B cell (primary cell): ENCODE measurements around the gene SCARB1. TPM values are rescaled to one million over a fixed set of nuclear protein-coding genes. Genes with fewer than 3 reads are reported as not detected.

Experiments
- ATAC-seq: fragments of 200-7000 bp; cut with Tn5 transposase; one replicate; pipeline ENCODE4 v1.10.0; 2021; ENCODE audit warnings: low read depth, mild to moderate bottlenecking, moderate number of reproducible peaks, moderate library complexity
- CTCF ChIA-PET: fragments of 350-600 bp; sonication (Branson Sonifier 250); formaldehyde crosslinking; loops from one replicate; lab custom pipeline; 2021; ENCODE audit warnings: antibody characterized with exemption, inconsistent platforms; lab: Charles Lee
- POLR2A ChIA-PET: fragments of 350-600 bp; sonication (Branson Sonifier 250); formaldehyde crosslinking; loops from one replicate; lab custom pipeline; 2021; ENCODE audit warnings: antibody characterized with exemption; lab: Charles Lee
- DNase-seq: peaks from one replicate; pipeline ENCODE4 v3.0.0; 2013
- H2AFZ ChIP-seq: 2 replicates; pipeline ENCODE4 v1.6.1; 2012; ENCODE audit warnings: mild to moderate bottlenecking, low read depth, low read length; ENCODE audit not compliant: insufficient read depth, poor library complexity, severe bottlenecking
- H3K27ac ChIP-seq, 2 donors: 1 replicate in 1 of 2; 2 replicates in 1 of 2; pipeline ENCODE4 v1.5.1; 2012 to 2013; ENCODE audit warnings: low read length in 2 of 2, mild to moderate bottlenecking in 2 of 2, moderate library complexity in 1 of 2
- H3K27me3 ChIP-seq, 4 experiments: fragments of 200-600 bp in 1 of 4; sonication (generic) in 1 of 4; replicated peaks in 1 of 4; 1 replicate in 2 of 4; 2 replicates in 2 of 4; pipeline versions ENCODE4 v1.6.1 to v1.7.0; 2013 to 2016; ENCODE audit warnings: low read length in 3 of 4, mild to moderate bottlenecking in 2 of 4, mixed read lengths in 1 of 4, moderate library complexity in 1 of 4; ENCODE audit not compliant: insufficient read depth in 4 of 4, control insufficient read depth in 3 of 4; ENCODE audit errors: control extremely low read depth in 1 of 4
- H3K36me3 ChIP-seq, 2 experiments: replicated peaks in 1 of 2; 1 replicate in 1 of 2; 2 replicates in 1 of 2; pipeline versions ENCODE4 v1.6.1 to v1.7.1; 2013; ENCODE audit warnings: low read length in 1 of 2; ENCODE audit not compliant: insufficient read depth in 2 of 2, control insufficient read depth in 1 of 2; ENCODE audit errors: control extremely low read depth in 1 of 2, extremely low read depth in 1 of 2
- H3K4me1 ChIP-seq, 2 donors: fragments of 200-600 bp in 1 of 2; sonication (generic) in 1 of 2; 1 replicate in 1 of 2; 2 replicates in 1 of 2; pipeline versions ENCODE4 v1.5.1 to v1.6.1; 2013 to 2017; ENCODE audit warnings: low read length in 2 of 2; ENCODE audit not compliant: control insufficient read depth in 2 of 2, insufficient read depth in 2 of 2
- H3K4me2 ChIP-seq: replicated peaks from 2 replicates; pipeline ENCODE3; 2012; ENCODE audit warnings: mild to moderate bottlenecking, low read depth, low read length; ENCODE audit not compliant: poor library complexity, severe bottlenecking
- H3K4me3 ChIP-seq, 5 experiments: fragments of 200-600 bp in 1 of 5; sonication (generic) in 1 of 5; 1 replicate in 3 of 5; 2 replicates in 2 of 5; pipeline versions ENCODE4 v1.5.1 to v1.7.0; 2011 to 2016; ENCODE audit warnings: low read length in 4 of 5, mild to moderate bottlenecking in 4 of 5, low read depth in 2 of 5, control low read depth in 1 of 5, moderate library complexity in 1 of 5; ENCODE audit not compliant: insufficient read depth in 1 of 5; ENCODE audit errors: control extremely low read depth in 1 of 5, extremely low read depth in 1 of 5
- H3K79me2 ChIP-seq: fragments of 200-600 bp; sonication (generic); one replicate; pipeline ENCODE4 v1.6.0; 2016; ENCODE audit warnings: low read length; ENCODE audit not compliant: control insufficient read depth, insufficient read depth
- H3K9ac ChIP-seq: fragments of 200-600 bp; sonication (generic); 2 replicates; pipeline ENCODE4 v1.6.1; 2017; ENCODE audit warnings: mild to moderate bottlenecking, low read length, moderate library complexity
- H3K9me3 ChIP-seq, 3 donors: one replicate each; pipeline versions ENCODE4 v1.6.1 to v1.7.1; 2013; ENCODE audit warnings: low read length in 2 of 3; ENCODE audit not compliant: control insufficient read depth in 2 of 3, insufficient read depth in 1 of 3; ENCODE audit errors: control extremely low read depth in 1 of 3
- H4K20me1 ChIP-seq: 2 replicates; pipeline ENCODE4 v1.6.0; 2012; ENCODE audit warnings: mild to moderate bottlenecking, low read length; ENCODE audit not compliant: insufficient read depth, control insufficient read depth, poor library complexity, severe bottlenecking
- H3K27ac Mint-ChIP-seq: one replicate; pipeline ENCODE4 v1.8.0; 2021; ENCODE audit warnings: mixed read lengths
- H3K27me3 Mint-ChIP-seq: one replicate; pipeline ENCODE4 v1.8.0; 2021; ENCODE audit warnings: mixed read lengths
- H3K4me1 Mint-ChIP-seq: one replicate; pipeline ENCODE4 v1.8.0; 2021; ENCODE audit warnings: mixed read lengths
- H3K4me3 Mint-ChIP-seq: one replicate; pipeline ENCODE4 v1.8.0; 2021; ENCODE audit warnings: mixed read lengths
- H3K9me3 Mint-ChIP-seq: one replicate; pipeline ENCODE4 v1.8.0; 2022; ENCODE audit warnings: mixed read lengths; ENCODE audit not compliant: insufficient read depth
- EZH2 ChIP-seq: IDR thresholded peaks from 2 replicates; pipeline ENCODE4 v1.6.1; 2012; ENCODE audit warnings: borderline replicate concordance, low read depth, mild to moderate bottlenecking, moderate library complexity, low read length; ENCODE audit not compliant: insufficient read depth, poor library complexity, severe bottlenecking
- WGBS: methylation state at CpG from one replicate; pipeline ENCODE4 v1.1.5; 2013; ENCODE audit warnings: missing lambda C conversion rate; ENCODE audit not compliant: insufficient coverage; 5-methylcytosine and 5-hydroxymethylcytosine counted together
- intact Hi-C: fragments of 100-400 bp; cut with micrococcal nuclease; formaldehyde crosslinking; loops from one replicate; pipeline ENCODE4 v1.10.0; 2022
- polyA plus RNA-seq: library from polyadenylated mRNA; depleted of rRNA; stranded (reverse); fragments of >200 nt; gene quantifications from 2 replicates; pipeline ENCODE4 v1.2.3, GENCODE V29; 2012
- total RNA-seq, 2 donors: library from RNA; stranded (reverse); fragments of 120-200 nt in 1 of 2; gene quantifications; 1 replicate in 1 of 2; 2 replicates in 1 of 2; pipeline versions ENCODE4 v1.2.3 to v1.2.4, GENCODE V29; 2013 to 2022
- TF ChIP-seq, protein P1 (sequence below): fragments of 200-600 bp; IDR thresholded peaks from one replicate; pipeline ENCODE4 v1.8.0; 2022; ENCODE audit warnings: antibody characterized with exemption, mild to moderate bottlenecking

Gene SCARB1
- total and polyA plus RNA-seq, 2 donors (not counting 1 experiment from before 2014, with no cell fraction given) = 26.8 to 30.7 TPM

DNA sequence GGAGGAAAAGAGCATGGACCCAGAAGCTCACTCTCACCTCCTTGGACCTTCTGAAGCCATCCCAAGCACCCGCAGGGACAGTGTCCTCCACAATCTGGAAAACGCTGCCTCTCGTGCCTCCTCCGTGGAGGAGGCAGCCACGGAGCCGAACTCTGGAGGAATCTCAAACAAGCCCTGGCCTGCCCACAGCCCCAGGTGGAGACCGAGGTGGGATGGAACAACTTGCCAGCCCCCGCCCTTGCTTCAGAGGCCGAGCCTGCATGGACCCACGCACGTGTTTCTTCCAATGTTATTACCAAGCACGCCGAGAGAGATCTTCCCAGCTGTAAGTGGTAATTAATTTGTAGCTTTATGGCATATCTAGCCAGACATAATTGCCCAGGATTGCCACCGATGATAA, 61.3 kb downstream of the SCARB1 start:
- CTCF ChIA-PET = interaction anchor here (0.7 kb wide), 1 partner anchor 57 kb away, joined by 3 read pairs; no protein-coding TSS in a partner anchor
- Mint-ChIP-seq H3K27me3 (no peaks in the 10 kb centered on the region), H3K9me3 (no peaks in the 10 kb centered on the region), H3K27ac (no peak overlapping the region), H3K4me3 (no peak overlapping the region), H3K4me1 (no peaks in the 10 kb centered on the region)
- H3K4me1 ChIP-seq = peaks cover 0 to 1% of the 10 kb centered on the region in 2 donors
- H3K4me3 ChIP-seq = no peak overlapping the region
- no peak overlapping the region for H2AFZ ChIP-seq
- peaks cover 0 to 3% (median 0%) of the 10 kb centered on the region in 3 donors for H3K9me3 ChIP-seq
- no peak overlapping the region for H3K27ac ChIP-seq
- H3K4me2 ChIP-seq = no peak overlapping the region
- no peaks in the 10 kb centered on the region for H4K20me1 ChIP-seq
- DNase-seq = no peak
- POLR2A ChIA-PET = no interaction called here
- H3K27me3 ChIP-seq = no peaks in the 10 kb centered on the region
- ATAC-seq = no peak
- TF ChIP-seq, protein P1, sequence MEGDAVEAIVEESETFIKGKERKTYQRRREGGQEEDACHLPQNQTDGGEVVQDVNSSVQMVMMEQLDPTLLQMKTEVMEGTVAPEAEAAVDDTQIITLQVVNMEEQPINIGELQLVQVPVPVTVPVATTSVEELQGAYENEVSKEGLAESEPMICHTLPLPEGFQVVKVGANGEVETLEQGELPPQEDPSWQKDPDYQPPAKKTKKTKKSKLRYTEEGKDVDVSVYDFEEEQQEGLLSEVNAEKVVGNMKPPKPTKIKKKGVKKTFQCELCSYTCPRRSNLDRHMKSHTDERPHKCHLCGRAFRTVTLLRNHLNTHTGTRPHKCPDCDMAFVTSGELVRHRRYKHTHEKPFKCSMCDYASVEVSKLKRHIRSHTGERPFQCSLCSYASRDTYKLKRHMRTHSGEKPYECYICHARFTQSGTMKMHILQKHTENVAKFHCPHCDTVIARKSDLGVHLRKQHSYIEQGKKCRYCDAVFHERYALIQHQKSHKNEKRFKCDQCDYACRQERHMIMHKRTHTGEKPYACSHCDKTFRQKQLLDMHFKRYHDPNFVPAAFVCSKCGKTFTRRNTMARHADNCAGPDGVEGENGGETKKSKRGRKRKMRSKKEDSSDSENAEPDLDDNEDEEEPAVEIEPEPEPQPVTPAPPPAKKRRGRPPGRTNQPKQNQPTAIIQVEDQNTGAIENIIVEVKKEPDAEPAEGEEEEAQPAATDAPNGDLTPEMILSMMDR = no peak
- TF ChIP-seq EZH2 = no peak
- peaks cover 0 to 9% of the 10 kb centered on the region in 2 experiments for H3K36me3 ChIP-seq
- WGBS = 97% methylated on average over 14 of the region's 14 CpGs
- H3K79me2 ChIP-seq = no peaks in the 10 kb centered on the region
- intact Hi-C loops = no loop called here
- no peak overlapping the region for H3K9ac ChIP-seq

DNA sequence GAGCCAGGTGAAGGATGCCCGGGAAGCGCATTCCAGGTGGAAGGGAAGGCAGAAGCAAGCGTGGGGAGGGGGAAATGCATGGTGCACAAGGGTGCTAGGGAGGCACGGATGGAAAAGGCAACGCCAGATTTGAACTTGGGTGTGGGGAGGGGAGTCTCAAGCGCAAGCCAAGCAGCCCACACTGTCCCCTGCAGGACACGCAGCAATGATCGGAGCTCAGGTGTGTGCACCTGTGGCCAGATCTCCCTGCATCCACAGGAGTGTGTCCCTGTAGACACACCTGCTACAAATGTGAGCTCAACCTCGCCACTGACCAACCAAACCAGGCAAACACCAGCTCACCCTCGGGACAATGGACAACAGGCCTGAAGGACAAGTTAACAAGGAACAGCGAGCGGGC, 63.2 kb downstream of the SCARB1 start:
- TF ChIP-seq EZH2 = no peak
- TF ChIP-seq, protein P1 = no peak
- H3K4me1 ChIP-seq = peaks cover 3 to 19% of the 10 kb centered on the region in 2 donors
- H2AFZ ChIP-seq = no peak overlapping the region
- ChIA-PET CTCF (no interaction called here), POLR2A (no interaction called here)
- Mint-ChIP-seq H3K9me3 (no peaks in the 10 kb centered on the region), H3K4me3 (no peak overlapping the region), H3K27ac (no peak overlapping the region), H3K4me1 (peaks cover 7% of the 10 kb centered on the region), H3K27me3 (no peaks in the 10 kb centered on the region)
- H3K79me2 ChIP-seq = no peaks in the 10 kb centered on the region
- no peak overlapping the region for H3K27ac ChIP-seq
- H4K20me1 ChIP-seq = no peaks in the 10 kb centered on the region
- intact Hi-C loops = no loop called here
- 99% methylated on average over 12 of the region's 12 CpGs for WGBS
- peaks cover 0 to 3% (median 0%) of the 10 kb centered on the region in 3 donors for H3K9me3 ChIP-seq
- no peak overlapping the region for H3K9ac ChIP-seq
- H3K4me3 ChIP-seq = no peak overlapping the region
- H3K36me3 ChIP-seq = peaks cover 0 to 9% of the 10 kb centered on the region in 2 experiments
- no peaks in the 10 kb centered on the region for H3K27me3 ChIP-seq
- DNase-seq (no peak), ATAC-seq (no peak)
- no peak overlapping the region for H3K4me2 ChIP-seq
